Osteoblast (primary cell): ENCODE data around the gene FARP1. TPM values are rescaled to one million over a fixed set of nuclear protein-coding genes. Genes with fewer than 3 reads are reported as not detected.
A peak's percentile ranks its signal among the peaks of the same experiment; 100 is the strongest.

Experiments used
- DNase-seq: peaks from one replicate; pipeline ENCODE4 v3.0.0; 2011; ENCODE audit warnings: low spot score, mixed read lengths; ENCODE audit not compliant: insufficient read length; ENCODE audit errors: missing footprints
- H2AFZ ChIP-seq: 2 replicates; pipeline ENCODE4 v1.6.0; 2011; ENCODE audit warnings: mild to moderate bottlenecking, low read length
- H3K27ac ChIP-seq: 2 replicates; pipeline ENCODE4 v1.5.1; 2011; ENCODE audit warnings: mild to moderate bottlenecking, low read depth, low read length, moderate library complexity
- H3K27me3 ChIP-seq: 2 replicates; pipeline ENCODE4 v1.6.0; 2012; ENCODE audit warnings: mild to moderate bottlenecking, control low read depth, inconsistent platforms, low read length, moderate library complexity; ENCODE audit not compliant: insufficient read depth
- H3K36me3 ChIP-seq: 2 replicates; pipeline ENCODE4 v1.5.1; 2011; ENCODE audit warnings: mild to moderate bottlenecking, low read length, control low read depth, moderate library complexity; ENCODE audit not compliant: insufficient read depth
- H3K4me1 ChIP-seq: 2 replicates; pipeline ENCODE4 v1.5.1; 2011; ENCODE audit warnings: mild to moderate bottlenecking, low read length, control low read depth, moderate library complexity; ENCODE audit not compliant: insufficient read depth
- H3K4me2 ChIP-seq: 2 replicates; pipeline ENCODE4 v1.6.0; 2011; ENCODE audit warnings: mild to moderate bottlenecking, low read length; ENCODE audit not compliant: insufficient read depth
- H3K4me3 ChIP-seq: fragments of 200-600 bp; sonication (generic); 3 replicates; pipeline ENCODE4 v1.5.1; 2012; ENCODE audit warnings: mild to moderate bottlenecking, low read length, inconsistent platforms; ENCODE audit not compliant: insufficient read depth
- H3K79me2 ChIP-seq: 2 replicates; pipeline ENCODE4 v1.6.0; 2012; ENCODE audit warnings: mild to moderate bottlenecking, low read length, control low read depth, inconsistent platforms; ENCODE audit not compliant: insufficient read depth
- H3K9me3 ChIP-seq: 2 replicates; pipeline ENCODE4 v1.5.1; 2011; ENCODE audit warnings: low read depth, low read length, control low read depth
- H4K20me1 ChIP-seq: 2 replicates; pipeline ENCODE4 v1.6.0; 2012; ENCODE audit warnings: mild to moderate bottlenecking, low read length, control low read depth; ENCODE audit not compliant: insufficient read depth
- total RNA-seq: library from RNA; depleted of rRNA; stranded (reverse); fragments of >200 nt; gene quantifications from 2 replicates; pipeline ENCODE4 v1.2.3, GENCODE V29; 2012
- TF ChIP-seq, protein P1 (sequence below): IDR thresholded peaks from 2 replicates; pipeline ENCODE4 v1.5.1; 2011; ENCODE audit warnings: mild to moderate bottlenecking, low read depth, low read length, moderate library complexity; ENCODE audit errors: extremely low read depth

The FARP1 gene
- total RNA-seq, 1 donor, result 36.2 TPM

DNA sequence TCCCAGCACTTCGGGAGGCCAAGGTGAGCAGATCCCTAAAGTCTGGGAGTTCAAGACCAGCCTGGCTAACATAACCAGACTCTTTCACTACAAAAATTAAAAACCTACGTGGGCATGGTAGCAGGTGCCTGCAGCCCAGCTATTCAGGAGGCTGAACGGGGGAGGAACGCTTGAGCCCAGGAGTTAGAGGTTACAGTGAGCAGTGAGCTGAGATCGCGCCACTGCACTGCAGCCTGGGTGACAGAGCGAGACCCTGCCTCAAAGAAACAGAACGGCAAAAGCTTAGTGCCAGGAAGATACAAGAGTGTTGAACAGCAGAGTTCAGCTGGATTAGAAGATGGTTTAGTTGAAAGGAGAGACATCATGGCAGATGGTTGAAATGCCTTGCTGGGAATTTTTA, 58.3 kb downstream of the FARP1 start:
- no peaks in the 10 kb centered on the region for H3K36me3 ChIP-seq
- peaks cover 6% of the 10 kb centered on the region for H4K20me1 ChIP-seq
- H3K9me3 ChIP-seq, result peaks cover 5% of the 10 kb centered on the region
- H3K27ac ChIP-seq, result no peak overlapping the region
- TF ChIP-seq, protein P1, sequence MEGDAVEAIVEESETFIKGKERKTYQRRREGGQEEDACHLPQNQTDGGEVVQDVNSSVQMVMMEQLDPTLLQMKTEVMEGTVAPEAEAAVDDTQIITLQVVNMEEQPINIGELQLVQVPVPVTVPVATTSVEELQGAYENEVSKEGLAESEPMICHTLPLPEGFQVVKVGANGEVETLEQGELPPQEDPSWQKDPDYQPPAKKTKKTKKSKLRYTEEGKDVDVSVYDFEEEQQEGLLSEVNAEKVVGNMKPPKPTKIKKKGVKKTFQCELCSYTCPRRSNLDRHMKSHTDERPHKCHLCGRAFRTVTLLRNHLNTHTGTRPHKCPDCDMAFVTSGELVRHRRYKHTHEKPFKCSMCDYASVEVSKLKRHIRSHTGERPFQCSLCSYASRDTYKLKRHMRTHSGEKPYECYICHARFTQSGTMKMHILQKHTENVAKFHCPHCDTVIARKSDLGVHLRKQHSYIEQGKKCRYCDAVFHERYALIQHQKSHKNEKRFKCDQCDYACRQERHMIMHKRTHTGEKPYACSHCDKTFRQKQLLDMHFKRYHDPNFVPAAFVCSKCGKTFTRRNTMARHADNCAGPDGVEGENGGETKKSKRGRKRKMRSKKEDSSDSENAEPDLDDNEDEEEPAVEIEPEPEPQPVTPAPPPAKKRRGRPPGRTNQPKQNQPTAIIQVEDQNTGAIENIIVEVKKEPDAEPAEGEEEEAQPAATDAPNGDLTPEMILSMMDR, result no peak
- no peak overlapping the region for H3K4me3 ChIP-seq
- DNase-seq, result no peak
- H3K4me2 ChIP-seq, result no peak overlapping the region
- H3K27me3 ChIP-seq, result no peaks in the 10 kb centered on the region
- H3K4me1 ChIP-seq, result peaks cover 24% of the 10 kb centered on the region
- H3K79me2 ChIP-seq, result peaks cover 83% of the 10 kb centered on the region
- no peak overlapping the region for H2AFZ ChIP-seq

DNA sequence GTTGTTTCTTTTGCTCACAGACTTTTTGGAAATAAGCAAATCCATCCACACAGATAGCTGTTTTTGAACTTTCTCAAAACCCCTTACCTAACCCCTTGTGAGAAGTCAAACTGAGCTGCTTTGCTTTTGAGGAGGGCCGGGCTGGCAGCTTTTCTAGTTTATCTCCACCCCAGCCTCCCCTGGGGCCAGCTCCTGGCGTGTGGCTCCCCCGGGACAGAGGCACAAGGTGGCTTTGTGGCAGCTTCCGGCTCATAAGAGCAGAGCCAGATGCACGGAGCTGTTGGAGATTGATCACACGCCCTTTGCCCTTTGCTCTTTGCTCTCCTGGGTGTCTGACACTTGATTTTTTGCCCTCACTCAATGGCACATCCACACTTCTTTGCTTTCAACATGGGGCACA, 59.1 kb downstream of the FARP1 start:
- TF ChIP-seq, protein P1, result no peak
- peaks cover 76% of the 10 kb centered on the region for H3K79me2 ChIP-seq

DNA sequence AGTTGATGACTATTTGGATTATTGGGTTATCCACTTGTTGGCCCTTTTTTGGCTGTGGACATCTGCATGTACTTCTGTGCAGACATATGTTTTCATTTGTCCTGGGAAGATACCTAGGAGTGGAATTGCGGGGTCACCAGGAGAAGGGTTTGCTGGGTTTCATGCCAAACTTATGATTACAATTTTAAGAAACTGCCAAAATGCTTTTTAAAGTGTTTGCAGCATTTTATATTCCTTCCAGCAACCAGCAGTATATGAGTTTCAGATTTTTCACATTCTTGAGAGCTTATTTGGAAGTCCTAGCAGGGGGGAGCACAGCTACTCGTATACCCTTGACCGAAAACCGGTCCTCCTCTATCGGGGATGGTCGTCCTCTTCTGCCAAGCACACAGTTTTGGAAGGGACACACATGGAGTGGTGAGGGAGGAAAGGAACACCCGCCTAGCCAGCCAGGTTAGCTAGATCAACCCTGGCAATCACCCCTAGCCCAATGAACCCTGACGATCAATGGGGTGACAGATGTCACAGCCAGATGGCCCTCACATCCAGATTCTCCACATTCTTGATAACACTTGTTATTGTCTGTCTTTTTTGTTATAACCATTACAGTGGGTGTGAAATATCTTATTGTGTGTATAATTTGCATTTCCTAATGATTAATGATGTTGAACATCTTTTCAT, 60.9 kb downstream of the FARP1 start:
- Histone ChIP-seq H3K4me1 (peaks cover 43% of the 10 kb centered on the region), H3K27ac (peak overlapping the region; percentile 98), H3K27me3 (no peaks in the 10 kb centered on the region), H3K4me2 (peak overlapping the region; percentile 31), H2AFZ (no peak overlapping the region), H4K20me1 (peaks cover 3% of the 10 kb centered on the region), H3K36me3 (no peaks in the 10 kb centered on the region), H3K4me3 (no peak overlapping the region), H3K9me3 (peaks cover 5% of the 10 kb centered on the region), H3K79me2 (peaks cover 70% of the 10 kb centered on the region)
- TF ChIP-seq, protein P1, result no peak
- peak; percentile 71 for DNase-seq

More for the DNA sequence above, 59.1 kb downstream of the FARP1 start:
- H3K36me3 ChIP-seq, result no peaks in the 10 kb centered on the region
- H3K27me3 ChIP-seq, result no peaks in the 10 kb centered on the region
- peaks cover 29% of the 10 kb centered on the region for H3K4me1 ChIP-seq
- no peak overlapping the region for H3K4me2 ChIP-seq
- H3K9me3 ChIP-seq, result peaks cover 5% of the 10 kb centered on the region
- no peak for DNase-seq
- no peak overlapping the region for H2AFZ ChIP-seq
- no peak overlapping the region for H3K4me3 ChIP-seq
- no peak overlapping the region for H3K27ac ChIP-seq
- H4K20me1 ChIP-seq, result peaks cover 6% of the 10 kb centered on the region

DNA sequence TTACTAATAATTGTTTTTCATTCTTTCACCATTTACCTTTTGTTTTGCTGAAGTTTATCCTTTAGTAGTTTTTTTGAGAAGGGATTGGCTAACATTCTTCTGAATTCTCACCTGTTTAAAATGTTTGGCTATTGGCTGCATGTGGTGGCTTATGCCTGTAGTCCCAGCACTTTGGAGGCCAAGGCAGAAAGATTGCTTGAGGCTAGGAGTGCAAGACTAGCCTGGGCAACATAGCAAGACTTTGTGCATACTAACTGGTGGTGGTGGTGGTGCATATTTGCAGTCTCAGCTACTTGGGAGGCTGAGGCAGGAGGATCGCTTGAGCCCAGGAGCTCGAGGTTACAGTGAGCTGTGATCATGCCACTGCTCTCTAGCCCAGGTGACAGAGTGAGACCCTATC, 61.7 kb downstream of the FARP1 start:
- TF ChIP-seq, protein P1, result no peak
- Histone ChIP-seq H3K27ac (peak overlapping the region; percentile 98), H2AFZ (no peak overlapping the region), H3K79me2 (peaks cover 66% of the 10 kb centered on the region), H4K20me1 (no peaks in the 10 kb centered on the region), H3K4me1 (peaks cover 43% of the 10 kb centered on the region), H3K27me3 (no peaks in the 10 kb centered on the region), H3K36me3 (no peaks in the 10 kb centered on the region), H3K4me3 (no peak overlapping the region), H3K4me2 (no peak overlapping the region), H3K9me3 (peaks cover 5% of the 10 kb centered on the region)
- no peak for DNase-seq
